ENCODE results near the gene B4GALT4. TPM values are rescaled to one million over a fixed set of nuclear protein-coding genes. Genes with fewer than 3 reads are reported as not detected.

Gene B4GALT4
- total RNA-seq, 1 experiment from 2014 or later, result 21.8 TPM

GRCh38 chr3:119220970-119221667, 19.6 kb downstream of the B4GALT4 start:
- Histone ChIP-seq H3F3A (ENCODE audit: insufficient read depth, low read depth) (no peaks in the 10 kb centered on the region), H3K4me2 (no peak overlapping the region), H3K27me3 (ENCODE audit: insufficient read depth, low read depth) (no peaks in the 10 kb centered on the region), H3K27ac (no peak overlapping the region), H3K9me3 (ENCODE audit: insufficient read depth, low read depth) (no peaks in the 10 kb centered on the region), H4K20me1 (ENCODE audit: insufficient read depth) (no peaks in the 10 kb centered on the region), H2AFZ (no peak overlapping the region), H3K4me3 (no peak overlapping the region), H3K36me3 (ENCODE audit: low read depth) (peaks cover 15% of the 10 kb centered on the region; the same call in 1 of the 2 replicates), H3K79me2 (ENCODE audit: low read depth) (no peaks in the 10 kb centered on the region), H3K4me1 (replicated peaks; ENCODE audit: insufficient read depth) (no peaks in the 10 kb centered on the region), H3K9me2 (ENCODE audit: insufficient read depth) (no peaks in the 10 kb centered on the region)
- TF ChIP-seq CTCF (conservative IDR thresholded peaks at IDR 0.05) (no peak), EZH2 (IDR thresholded peaks at IDR 0.05; ENCODE audit: low read depth) (no peak)
- no peak for DNase-seq
- POLR2A ChIA-PET (ENCODE audit: unreplicated experiment), result no interaction called here
- intact Hi-C loops (cut with micrococcal nuclease; ENCODE audit: unreplicated experiment), result no loop called here
- BruUV-seq (replicated peaks), result no TSS peak
- CTCF ChIA-PET, result no interaction called here

- no peaks in the 10 kb centered on the region for H3K9me3 ChIP-seq (ENCODE audit: insufficient read depth, low read depth)
- ChIA-PET CTCF (no interaction called here), POLR2A (ENCODE audit: unreplicated experiment) (no interaction called here)
- H3K27ac ChIP-seq, result no peak overlapping the region
- peaks cover 20% of the 10 kb centered on the region; the same call in 1 of the 2 replicates for H3K36me3 ChIP-seq (ENCODE audit: low read depth)
- H3F3A ChIP-seq (ENCODE audit: insufficient read depth, low read depth), result no peaks in the 10 kb centered on the region
- no peak overlapping the region for H3K4me3 ChIP-seq
- no TSS peak for BruUV-seq (replicated peaks)
- DNase-seq, result no peak
- H3K4me1 ChIP-seq (replicated peaks; ENCODE audit: insufficient read depth), result no peaks in the 10 kb centered on the region
- H3K9me2 ChIP-seq (ENCODE audit: insufficient read depth), result no peaks in the 10 kb centered on the region
- H3K27me3 ChIP-seq (ENCODE audit: insufficient read depth, low read depth), result no peaks in the 10 kb centered on the region
- TF ChIP-seq EZH2 (IDR thresholded peaks at IDR 0.05; ENCODE audit: low read depth), result no peak
- H4K20me1 ChIP-seq (ENCODE audit: insufficient read depth), result no peaks in the 10 kb centered on the region
- H3K79me2 ChIP-seq (ENCODE audit: low read depth), result no peaks in the 10 kb centered on the region
- no peak overlapping the region for H2AFZ ChIP-seq
- H3K4me2 ChIP-seq, result no peak overlapping the region
- intact Hi-C loops (cut with micrococcal nuclease; ENCODE audit: unreplicated experiment), result no loop called here
Observed at GRCh38 chr3:119220198-119220597, 20.5 kb downstream of the B4GALT4 start.

GRCh38 chr3:119219069-119219468, 21.6 kb downstream of the B4GALT4 start:
- H4K20me1 ChIP-seq (ENCODE audit: insufficient read depth), result no peaks in the 10 kb centered on the region
- intact Hi-C loops (cut with micrococcal nuclease; ENCODE audit: unreplicated experiment), result no loop called here
- no peaks in the 10 kb centered on the region for H3K9me3 ChIP-seq (ENCODE audit: insufficient read depth, low read depth)
- no peak overlapping the region for H2AFZ ChIP-seq
- no TSS peak for BruUV-seq (replicated peaks)
- H3K27me3 ChIP-seq (ENCODE audit: insufficient read depth, low read depth), result no peaks in the 10 kb centered on the region
- no peak overlapping the region for H3K27ac ChIP-seq
- H3K36me3 ChIP-seq (ENCODE audit: low read depth), result peaks cover 16% of the 10 kb centered on the region; the same call in 1 of the 2 replicates
- H3K4me3 ChIP-seq, result no peak overlapping the region
- POLR2A ChIA-PET (ENCODE audit: unreplicated experiment), result no interaction called here
- no peak overlapping the region for H3K4me2 ChIP-seq
- no peaks in the 10 kb centered on the region for H3F3A ChIP-seq (ENCODE audit: insufficient read depth, low read depth)
- H3K4me1 ChIP-seq (replicated peaks; ENCODE audit: insufficient read depth), result no peaks in the 10 kb centered on the region
- CTCF ChIA-PET, result interaction anchor here (0.6 kb wide), 1 partner anchor 344 kb away, joined by 3 read pairs; no protein-coding TSS in a partner anchor
- DNase-seq, result no peak
- TF ChIP-seq EZH2 (IDR thresholded peaks at IDR 0.05; ENCODE audit: low read depth), result no peak
- no peak for TF ChIP-seq CTCF (conservative IDR thresholded peaks at IDR 0.05)
- no peaks in the 10 kb centered on the region for H3K9me2 ChIP-seq (ENCODE audit: insufficient read depth)
- H3K79me2 ChIP-seq (ENCODE audit: low read depth), result no peaks in the 10 kb centered on the region
